Endothelial cell (in vitro differentiated cells): Measurements from ENCODE around the gene TRABD2B. TPM values are rescaled to one million over a fixed set of nuclear protein-coding genes. Genes with fewer than 3 reads are reported as not detected.
A peak's percentile ranks its signal among the peaks of the same experiment; 100 is the strongest.

Experiments
- DNase-seq: peaks from one replicate; pipeline ENCODE4 v3.0.0; 2021; ENCODE audit warnings: low spot score
- H3K27ac Mint-ChIP-seq: one replicate; pipeline ENCODE4 v1.8.0; 2021; ENCODE audit warnings: mixed read lengths, inconsistent platforms; ENCODE audit not compliant: unreplicated experiment
- H3K27me3 Mint-ChIP-seq: one replicate; pipeline ENCODE4 v1.8.0; 2021; ENCODE audit warnings: mild to moderate bottlenecking, moderate library complexity, mixed read lengths, inconsistent platforms; ENCODE audit not compliant: unreplicated experiment
- H3K36me3 Mint-ChIP-seq: one replicate; pipeline ENCODE4 v1.8.0; 2021; ENCODE audit warnings: mild to moderate bottlenecking, low read depth, mixed read lengths, inconsistent platforms; ENCODE audit not compliant: unreplicated experiment
- H3K4me1 Mint-ChIP-seq: one replicate; pipeline ENCODE4 v1.8.0; 2021; ENCODE audit warnings: mild to moderate bottlenecking, mixed read lengths, inconsistent platforms; ENCODE audit not compliant: unreplicated experiment
- H3K4me3 Mint-ChIP-seq: one replicate; pipeline ENCODE4 v1.8.0; 2021; ENCODE audit warnings: mild to moderate bottlenecking, mixed read lengths, inconsistent platforms; ENCODE audit not compliant: unreplicated experiment
- H3K9me3 Mint-ChIP-seq: one replicate; pipeline ENCODE4 v1.8.0; 2021; ENCODE audit warnings: mixed read lengths, inconsistent platforms; ENCODE audit not compliant: unreplicated experiment
- CTCF ChIP-seq: fragments of 200-600 bp; sonication (generic); IDR thresholded peaks from one replicate; pipeline ENCODE4 v1.5.0; 2021; ENCODE audit warnings: antibody characterized with exemption; ENCODE audit not compliant: unreplicated experiment
- total RNA-seq: library from RNA; stranded (reverse); fragmentation: NEBNext Ultra II Directional; extraction: Animal tissue kit (Norgen Biotek cat#: 25700); gene quantifications from one replicate; pipeline ENCODE4 v1.2.1, GENCODE V29; 2021; ENCODE audit not compliant: unreplicated experiment

Gene TRABD2B
- total RNA-seq, 1 donor from 2014 or later = 1.0 TPM

GRCh38 chr1:48000883-48001282 is 3.7 kb upstream of the TRABD2B start:
- Mint-ChIP-seq H3K4me3 (no peak overlapping the region), H3K4me1 (peaks cover 7% of the 10 kb centered on the region), H3K9me3 (no peaks in the 10 kb centered on the region), H3K36me3 (no peaks in the 10 kb centered on the region), H3K27me3 (peaks cover 10% of the 10 kb centered on the region), H3K27ac (no peak overlapping the region)
- TF ChIP-seq CTCF = no peak
- no peak for DNase-seq

GRCh38 chr1:47999097-47999496 is 1.9 kb upstream of the TRABD2B start:
- Mint-ChIP-seq H3K27ac (no peak overlapping the region), H3K36me3 (no peaks in the 10 kb centered on the region), H3K9me3 (no peaks in the 10 kb centered on the region), H3K27me3 (peaks cover 11% of the 10 kb centered on the region), H3K4me1 (peaks cover 7% of the 10 kb centered on the region), H3K4me3 (no peak overlapping the region)
- TF ChIP-seq CTCF = no peak
- DNase-seq = no peak

- no peaks in the 10 kb centered on the region for H3K9me3 Mint-ChIP-seq
- peaks cover 7% of the 10 kb centered on the region for H3K4me1 Mint-ChIP-seq
- H3K36me3 Mint-ChIP-seq = no peaks in the 10 kb centered on the region
- H3K27ac Mint-ChIP-seq = no peak overlapping the region
- no peak for TF ChIP-seq CTCF
- H3K27me3 Mint-ChIP-seq = peaks cover 14% of the 10 kb centered on the region
- DNase-seq = no peak
- H3K4me3 Mint-ChIP-seq = peak overlapping the region; percentile 85
Measured at GRCh38 chr1:47998396-47998990, 1.3 kb upstream of the TRABD2B start.

GRCh38 chr1:47996406-47997226 is 569 bp downstream of the TRABD2B start:
- Mint-ChIP-seq H3K36me3 (no peaks in the 10 kb centered on the region), H3K4me3 (peak overlapping the region; percentile 90), H3K4me1 (peaks cover 7% of the 10 kb centered on the region), H3K27ac (peak overlapping the region; percentile 39), H3K9me3 (no peaks in the 10 kb centered on the region), H3K27me3 (peaks cover 20% of the 10 kb centered on the region)
- peak; percentile 32 for DNase-seq
- no peak for TF ChIP-seq CTCF

- peaks cover 7% of the 10 kb centered on the region for H3K4me1 Mint-ChIP-seq
- no peaks in the 10 kb centered on the region for H3K9me3 Mint-ChIP-seq
- no peak for DNase-seq
- TF ChIP-seq CTCF = no peak
- no peaks in the 10 kb centered on the region for H3K36me3 Mint-ChIP-seq
- peak overlapping the region; percentile 39 for H3K27ac Mint-ChIP-seq
- peaks cover 20% of the 10 kb centered on the region for H3K27me3 Mint-ChIP-seq
- H3K4me3 Mint-ChIP-seq = peak overlapping the region; percentile 90
Measured at GRCh38 chr1:47996060-47996405, 1.2 kb downstream of the TRABD2B start.
